ENCODE measurements around the gene ZNF710. TPM values are rescaled to one million over a fixed set of nuclear protein-coding genes. Genes with fewer than 3 reads are reported as not detected.

Gene ZNF710
- total and polyA plus RNA-seq, 2 of the 13 experiments (the other 11 are each of a cell fraction or from before 2014, with no cell fraction given): 4.7 to 20.6 TPM

DNA sequence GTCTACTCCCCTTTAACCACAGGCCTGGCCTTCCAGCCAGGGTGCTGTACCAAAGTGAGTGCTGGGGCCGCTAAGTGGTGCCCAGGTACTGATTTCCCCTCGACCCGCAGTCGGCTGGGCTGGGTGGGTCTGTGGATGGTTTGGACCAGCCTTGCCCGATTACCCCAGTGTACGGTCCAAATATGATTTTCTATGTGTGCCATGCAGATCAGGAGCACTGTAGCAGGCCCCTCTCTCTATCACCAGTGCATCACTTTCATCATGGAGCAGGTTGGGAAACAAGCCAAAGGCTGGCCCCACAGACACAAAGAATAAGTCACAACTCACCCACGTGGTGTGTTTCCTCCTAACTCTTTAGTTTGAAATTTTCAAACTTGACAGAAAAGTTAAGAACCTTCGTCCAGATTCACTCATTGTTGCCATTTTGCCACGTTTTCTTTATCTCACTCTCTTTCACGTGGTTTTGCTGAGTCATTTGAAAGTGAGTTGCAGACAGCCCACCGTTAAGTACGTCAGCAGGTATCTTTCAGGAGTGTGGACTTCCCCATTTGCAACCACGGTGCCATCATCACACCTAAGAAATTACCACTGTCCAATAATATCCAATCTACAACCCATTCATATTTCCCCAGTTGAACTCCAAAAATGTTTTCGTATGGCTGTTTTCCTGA is 37.0 kb downstream of the ZNF710 start (continued):
- TF ChIP-seq MAFF (IDR thresholded peaks at IDR 0.05; ENCODE audit: low read depth, low read length): peak; percentile 92
- TF ChIP-seq, protein P1, sequence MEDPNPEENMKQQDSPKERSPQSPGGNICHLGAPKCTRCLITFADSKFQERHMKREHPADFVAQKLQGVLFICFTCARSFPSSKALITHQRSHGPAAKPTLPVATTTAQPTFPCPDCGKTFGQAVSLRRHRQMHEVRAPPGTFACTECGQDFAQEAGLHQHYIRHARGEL (CRISPR knock-in tag; IDR thresholded peaks at IDR 0.05): no peak
- TF ChIP-seq ZNF225 (CRISPR knock-in tag; IDR thresholded peaks at IDR 0.05): no peak
- TF ChIP-seq PHF21A (CRISPR knock-in tag; IDR thresholded peaks at IDR 0.05): no peak
- peak; percentile 96 to 97 for TF ChIP-seq MAFK (conservative IDR thresholded peaks at IDR 0.05 in 1 of 2, IDR thresholded peaks at IDR 0.05 in 1 of 2; ENCODE audit: low read length in 2 of 2)
- TF ChIP-seq NFE2 (CRISPR knock-in tag; IDR thresholded peaks at IDR 0.05): peak; percentile 72; the same call in 1 of the 2 replicates
- TF ChIP-seq, protein P2, sequence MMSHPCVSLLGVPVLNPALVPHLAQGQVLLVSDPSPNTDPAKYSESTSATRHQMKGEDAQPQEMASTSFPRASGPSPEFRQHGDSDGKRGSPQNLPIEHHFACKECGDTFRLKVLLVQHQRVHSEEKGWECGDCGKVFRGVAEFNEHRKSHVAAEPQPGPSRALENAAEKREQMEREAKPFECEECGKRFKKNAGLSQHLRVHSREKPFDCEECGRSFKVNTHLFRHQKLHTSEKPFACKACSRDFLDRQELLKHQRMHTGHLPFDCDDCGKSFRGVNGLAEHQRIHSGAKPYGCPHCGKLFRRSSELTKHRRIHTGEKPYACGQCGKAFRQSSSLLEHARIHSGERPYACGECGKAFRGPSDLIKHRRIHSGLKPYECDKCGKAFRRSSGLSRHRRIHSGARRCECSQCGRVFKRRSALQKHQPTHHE (CRISPR knock-in tag; IDR thresholded peaks at IDR 0.05; ENCODE audit: borderline replicate concordance): peak; percentile 47; the same call in 1 of the 2 replicates
- TF ChIP-seq, protein P3, sequence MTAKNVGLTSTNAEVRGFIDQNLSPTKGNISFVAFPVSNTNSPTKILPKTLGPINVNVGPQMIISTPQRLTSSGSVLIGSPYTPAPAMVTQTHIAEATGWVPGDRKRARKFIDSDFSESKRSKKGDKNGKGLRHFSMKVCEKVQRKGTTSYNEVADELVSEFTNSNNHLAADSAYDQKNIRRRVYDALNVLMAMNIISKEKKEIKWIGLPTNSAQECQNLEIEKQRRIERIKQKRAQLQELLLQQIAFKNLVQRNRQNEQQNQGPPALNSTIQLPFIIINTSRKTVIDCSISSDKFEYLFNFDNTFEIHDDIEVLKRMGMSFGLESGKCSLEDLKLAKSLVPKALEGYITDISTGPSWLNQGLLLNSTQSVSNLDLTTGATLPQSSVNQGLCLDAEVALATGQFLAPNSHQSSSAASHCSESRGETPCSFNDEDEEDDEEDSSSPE (CRISPR knock-in tag; IDR thresholded peaks at IDR 0.05): no peak
- TF ChIP-seq CHD4 (IDR thresholded peaks at IDR 0.05; ENCODE audit: borderline replicate concordance, low read length): peak; percentile 41; the same call in 1 of the 2 replicates
- TF ChIP-seq NFE2L2 (IDR thresholded peaks at IDR 0.05; ENCODE audit: low read length): peak; percentile 97
- 0 out of 2 replicates have a peak, but pooled peaks have one; percentile 24 for TF ChIP-seq MAFG (CRISPR knock-in tag; IDR thresholded peaks at IDR 0.05)
- no peak for TF ChIP-seq ZC3H4 (CRISPR knock-in tag; IDR thresholded peaks at IDR 0.05; ENCODE audit: borderline replicate concordance)
- no peak for TF ChIP-seq NFRKB (IDR thresholded peaks at IDR 0.05)
- TF ChIP-seq LCORL (IDR thresholded peaks at IDR 0.05): no peak
- TF ChIP-seq LCORL (CRISPR knock-in tag; IDR thresholded peaks at IDR 0.05): 0 out of 2 replicates have a peak, but pooled peaks have one; percentile 7
- TF ChIP-seq CREB1 (IDR thresholded peaks at IDR 0.05): peak; percentile 72
- no peak; the same call in 1 of the 2 replicates for TF ChIP-seq CREB1 (CRISPR knock-in tag; IDR thresholded peaks at IDR 0.05)
- no peak for TF ChIP-seq ATRX (CRISPR knock-in tag; IDR thresholded peaks at IDR 0.05; ENCODE audit: borderline replicate concordance)

All from HepG2 (cell line).